ENCODE measurements around the gene IRF4.

DNA sequence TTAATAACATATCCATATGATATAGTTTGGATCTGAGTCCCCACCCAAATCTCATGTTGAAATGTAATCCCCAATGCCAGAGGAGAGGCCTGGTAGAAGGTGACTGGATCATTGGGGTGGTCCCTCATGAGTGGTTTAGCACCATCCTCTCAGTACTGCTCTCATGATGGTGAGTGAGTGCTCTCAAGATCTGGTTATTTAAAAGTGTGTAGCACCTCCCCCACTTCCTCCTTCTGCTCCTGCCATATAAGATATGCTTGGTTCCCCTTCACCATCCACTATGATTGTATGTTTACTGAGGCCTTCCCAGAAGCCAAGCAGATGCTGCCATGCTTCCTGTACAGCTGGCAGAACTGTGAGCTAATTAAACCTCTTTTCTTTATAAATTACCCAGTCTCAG is 22.9 kb downstream of the IRF4 start:
- TF ChIP-seq EGR1 (IDR thresholded peaks at IDR 0.05) (no peak), RAD21 (IDR thresholded peaks at IDR 0.05; ENCODE audit: low read depth) (no peak), EP300 (IDR thresholded peaks at IDR 0.05; ENCODE audit: borderline replicate concordance) (no peak)
- TF ChIP-seq, protein P1, sequence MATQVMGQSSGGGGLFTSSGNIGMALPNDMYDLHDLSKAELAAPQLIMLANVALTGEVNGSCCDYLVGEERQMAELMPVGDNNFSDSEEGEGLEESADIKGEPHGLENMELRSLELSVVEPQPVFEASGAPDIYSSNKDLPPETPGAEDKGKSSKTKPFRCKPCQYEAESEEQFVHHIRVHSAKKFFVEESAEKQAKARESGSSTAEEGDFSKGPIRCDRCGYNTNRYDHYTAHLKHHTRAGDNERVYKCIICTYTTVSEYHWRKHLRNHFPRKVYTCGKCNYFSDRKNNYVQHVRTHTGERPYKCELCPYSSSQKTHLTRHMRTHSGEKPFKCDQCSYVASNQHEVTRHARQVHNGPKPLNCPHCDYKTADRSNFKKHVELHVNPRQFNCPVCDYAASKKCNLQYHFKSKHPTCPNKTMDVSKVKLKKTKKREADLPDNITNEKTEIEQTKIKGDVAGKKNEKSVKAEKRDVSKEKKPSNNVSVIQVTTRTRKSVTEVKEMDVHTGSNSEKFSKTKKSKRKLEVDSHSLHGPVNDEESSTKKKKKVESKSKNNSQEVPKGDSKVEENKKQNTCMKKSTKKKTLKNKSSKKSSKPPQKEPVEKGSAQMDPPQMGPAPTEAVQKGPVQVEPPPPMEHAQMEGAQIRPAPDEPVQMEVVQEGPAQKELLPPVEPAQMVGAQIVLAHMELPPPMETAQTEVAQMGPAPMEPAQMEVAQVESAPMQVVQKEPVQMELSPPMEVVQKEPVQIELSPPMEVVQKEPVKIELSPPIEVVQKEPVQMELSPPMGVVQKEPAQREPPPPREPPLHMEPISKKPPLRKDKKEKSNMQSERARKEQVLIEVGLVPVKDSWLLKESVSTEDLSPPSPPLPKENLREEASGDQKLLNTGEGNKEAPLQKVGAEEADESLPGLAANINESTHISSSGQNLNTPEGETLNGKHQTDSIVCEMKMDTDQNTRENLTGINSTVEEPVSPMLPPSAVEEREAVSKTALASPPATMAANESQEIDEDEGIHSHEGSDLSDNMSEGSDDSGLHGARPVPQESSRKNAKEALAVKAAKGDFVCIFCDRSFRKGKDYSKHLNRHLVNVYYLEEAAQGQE (IDR thresholded peaks at IDR 0.05; ENCODE audit: low read depth) = no peak
- TF ChIP-seq, protein P2, sequence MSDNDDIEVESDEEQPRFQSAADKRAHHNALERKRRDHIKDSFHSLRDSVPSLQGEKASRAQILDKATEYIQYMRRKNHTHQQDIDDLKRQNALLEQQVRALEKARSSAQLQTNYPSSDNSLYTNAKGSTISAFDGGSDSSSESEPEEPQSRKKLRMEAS (IDR thresholded peaks at IDR 0.05) = no peak
